ENCODE data around the gene RTEL1.
A peak's percentile ranks its signal among the peaks of the same experiment; 100 is the strongest.
"Not testable (repeated sequence)": the region's sequence is repeated elsewhere in the genome, so short reads cannot be mapped to it uniquely, and the experiment has no call there.

RTEL1 gene

DNA sequence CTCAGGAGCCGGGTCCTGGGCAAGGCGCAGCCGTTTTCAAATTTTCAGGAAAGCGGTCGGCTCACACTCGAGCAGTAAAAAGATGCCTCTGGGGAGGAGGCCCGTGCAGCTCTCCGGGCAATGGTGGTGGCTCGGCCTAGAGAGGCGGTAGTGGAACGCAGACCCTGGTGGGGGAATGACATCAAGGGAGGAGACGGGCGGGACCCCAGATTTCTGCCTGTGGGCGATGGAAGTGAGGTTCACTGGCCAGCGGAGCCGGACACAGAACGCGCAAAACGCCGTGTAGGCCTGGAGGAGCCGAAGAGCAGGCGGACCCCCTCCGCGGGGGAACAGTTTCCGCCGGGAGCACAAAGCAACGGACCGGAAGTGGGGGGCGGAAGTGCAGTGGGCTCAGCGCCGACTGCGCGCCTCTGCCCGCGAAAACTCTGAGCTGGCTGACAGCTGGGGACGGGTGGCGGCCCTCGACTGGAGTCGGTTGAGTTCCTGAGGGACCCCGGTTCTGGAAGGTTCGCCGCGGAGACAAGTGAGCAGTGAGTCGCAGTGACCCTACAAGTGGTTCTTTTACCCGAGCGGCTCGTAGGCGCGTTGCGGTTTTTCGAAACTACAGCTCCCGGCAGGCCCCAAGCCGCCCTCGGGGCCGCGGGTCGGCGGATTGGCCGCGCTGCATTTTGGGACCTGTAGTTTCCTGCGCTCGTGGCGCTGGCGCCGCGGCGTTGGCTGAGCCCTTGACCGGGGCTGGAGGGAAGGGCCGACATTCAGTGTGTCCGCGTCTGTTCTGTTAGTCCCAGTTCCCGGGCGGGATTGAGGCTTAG is at the start of gene RTEL1:
Gene RTEL1 (plus strand): TSS at position 376 of the 812 bp plus-strand sequence. CDS start 1,091 bp downstream, outside the sequence.
- peak; percentile 87 to 93 for DNase-seq

DNA sequence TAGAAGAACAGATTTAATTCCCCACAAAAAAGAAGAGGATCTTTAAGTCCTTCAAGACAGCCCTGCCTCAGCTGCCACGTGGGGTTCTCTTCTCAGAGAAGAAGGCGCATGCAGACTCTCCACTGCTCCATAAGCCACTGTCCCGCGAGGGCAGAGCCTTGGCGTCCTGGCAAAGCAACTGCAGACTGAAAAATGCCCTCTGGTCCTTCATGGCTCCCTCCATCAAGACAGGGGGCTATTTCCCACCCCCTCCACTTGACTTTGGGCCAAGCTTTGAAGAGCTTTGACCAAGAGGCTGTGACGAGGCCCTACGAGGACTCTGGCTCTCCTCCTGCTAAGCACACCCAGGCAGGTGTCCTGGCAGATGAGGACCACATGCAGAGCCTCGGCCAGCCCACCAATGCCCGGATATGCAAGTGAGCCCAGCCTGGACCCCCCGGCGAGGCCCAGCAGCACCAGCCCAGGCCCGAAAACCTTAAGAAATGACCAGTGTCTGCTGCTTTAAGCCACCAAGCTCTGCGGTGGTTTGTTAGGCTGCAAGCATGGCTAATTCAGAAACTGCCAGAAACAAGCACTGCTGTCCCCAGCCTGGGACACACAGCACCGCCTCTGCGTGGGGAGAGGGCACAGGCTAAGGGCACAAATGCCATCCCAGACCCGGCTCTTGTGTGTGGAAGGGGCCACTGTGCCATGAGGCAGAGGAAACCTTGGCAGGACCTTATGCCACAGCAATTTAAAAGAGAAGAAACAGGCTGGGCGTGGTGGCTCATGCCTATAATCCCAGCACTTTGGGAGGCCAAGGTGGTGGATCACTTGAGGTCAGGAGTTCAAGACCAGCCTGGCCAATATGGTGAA is 47.3 kb upstream of the RTEL1 start:
- DNase-seq, result no peak

- no peak for DNase-seq
Measured at GRCh38 chr20:63611646-63612045, 46.5 kb upstream of the RTEL1 start.

- peak in 1 of 2 donors; percentile 44 for DNase-seq
Measured at GRCh38 chr20:63612276-63612931, 45.7 kb upstream of the RTEL1 start.

DNA sequence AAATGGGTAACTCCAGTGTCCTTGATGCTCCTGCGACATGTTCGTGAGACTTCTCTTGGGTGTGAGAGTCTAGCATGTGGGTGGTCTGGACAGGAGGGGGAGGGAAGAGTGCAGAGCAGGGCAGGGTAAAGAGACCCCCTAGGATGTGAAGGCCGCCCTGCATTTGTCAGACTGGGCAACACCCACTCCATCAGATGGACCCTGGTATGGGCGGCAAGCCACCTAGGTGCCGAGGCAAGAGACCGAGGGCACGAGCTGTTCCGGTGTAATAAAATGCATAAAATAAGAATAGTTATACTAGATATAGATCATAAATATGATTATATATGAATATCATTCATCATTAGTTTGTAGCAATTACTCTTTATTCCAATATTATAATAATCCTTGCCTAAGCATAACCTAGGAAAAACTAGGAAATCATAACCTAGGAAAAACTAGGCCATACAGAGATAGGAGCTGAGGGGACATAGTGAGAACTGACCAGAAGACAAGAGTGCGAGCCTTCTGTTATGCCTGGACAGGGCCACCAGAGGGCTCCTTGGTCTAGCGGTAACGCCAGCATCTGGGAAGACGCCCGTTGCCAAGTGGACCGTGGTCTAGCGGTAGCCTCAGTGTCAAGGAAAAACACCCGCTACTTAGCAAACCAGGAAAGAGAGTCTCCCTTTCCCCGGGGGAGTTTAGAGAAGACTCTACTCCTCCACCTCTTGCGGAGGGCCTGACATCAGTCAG is 44.1 kb upstream of the RTEL1 start:
- not testable (repeated sequence) for DNase-seq

DNA sequence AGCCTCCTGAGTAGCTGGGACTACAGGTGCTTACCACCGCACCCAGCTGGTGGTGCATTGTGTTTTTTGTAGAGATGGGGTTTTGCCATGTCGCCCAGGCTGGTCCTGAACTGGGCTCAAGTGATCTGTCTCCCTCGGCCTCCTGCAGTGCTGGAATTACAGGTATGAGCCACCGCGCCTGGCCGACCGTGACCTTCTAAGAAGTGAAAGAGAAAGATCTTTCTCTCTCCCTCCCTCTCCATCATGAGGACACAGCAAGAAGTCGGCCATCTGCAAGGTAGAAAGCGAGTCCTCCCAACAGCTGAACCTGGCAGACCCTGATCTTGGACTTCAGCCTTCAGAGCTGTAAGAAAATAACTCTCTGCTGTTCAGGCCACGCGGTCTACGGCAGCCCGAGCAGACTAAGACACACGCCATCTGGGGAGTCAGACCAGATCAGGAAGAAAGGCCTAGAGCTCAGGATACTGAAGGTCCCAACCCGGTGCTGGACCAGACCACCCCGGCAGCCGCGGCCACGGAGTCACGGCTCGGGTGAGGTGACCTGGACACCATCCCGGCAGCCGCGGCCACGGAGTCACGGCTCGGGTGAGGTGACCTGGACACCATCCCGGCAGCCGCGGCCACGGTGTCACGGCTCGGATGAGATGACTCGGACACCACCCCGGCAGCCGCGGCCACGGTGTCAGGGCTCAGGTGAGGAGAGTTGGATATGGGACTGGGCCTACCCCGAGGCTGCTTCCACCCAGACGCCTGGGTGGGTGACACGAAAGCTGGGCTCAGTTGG is 40.8 kb upstream of the RTEL1 start:
- DNase-seq, result no peak

DNA sequence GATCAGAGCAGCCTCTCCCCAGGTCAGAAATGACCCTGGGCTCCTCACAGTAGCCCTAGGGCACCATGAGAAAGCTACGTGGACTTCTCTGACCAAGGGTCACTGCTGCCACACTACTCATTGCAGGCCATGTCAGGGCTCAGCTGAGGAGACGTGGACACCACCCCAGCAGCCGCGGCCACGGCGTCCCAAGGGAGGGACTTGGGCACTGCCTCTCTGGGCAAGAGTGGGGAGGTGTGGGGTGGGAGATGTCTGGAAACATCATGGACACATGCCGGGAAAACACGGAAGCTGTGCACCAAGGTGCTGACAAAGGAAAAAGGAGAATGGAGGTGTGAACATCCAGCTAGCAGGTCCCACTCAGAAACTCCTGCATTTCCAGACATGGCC is 40.2 kb upstream of the RTEL1 start:
- DNase-seq, result no peak

- no peak for DNase-seq
Measured at GRCh38 chr20:63618291-63618980, 39.7 kb upstream of the RTEL1 start.

- no peak for DNase-seq
Measured at GRCh38 chr20:63619086-63619485, 39.0 kb upstream of the RTEL1 start.

DNA sequence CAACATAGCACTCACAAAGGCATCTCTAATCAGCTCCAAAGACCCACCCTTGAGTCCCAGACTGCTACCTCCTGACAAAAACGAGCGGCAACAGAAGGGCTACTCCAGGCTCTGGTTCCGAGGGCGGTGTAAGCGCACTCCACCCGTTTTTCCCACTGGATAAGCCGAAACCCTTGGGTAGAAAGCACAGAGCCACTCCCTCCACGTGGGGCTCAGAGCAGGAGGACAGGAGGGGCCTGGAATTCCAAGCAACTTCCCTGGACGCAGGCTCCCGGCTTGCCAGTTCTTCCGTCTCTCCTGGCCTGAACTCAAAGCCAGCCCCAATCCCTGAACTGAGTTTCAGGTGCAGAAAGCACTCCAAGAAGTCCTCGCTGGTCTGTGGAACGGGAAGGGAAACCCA is 38.6 kb upstream of the RTEL1 start:
- no peak for DNase-seq

DNA sequence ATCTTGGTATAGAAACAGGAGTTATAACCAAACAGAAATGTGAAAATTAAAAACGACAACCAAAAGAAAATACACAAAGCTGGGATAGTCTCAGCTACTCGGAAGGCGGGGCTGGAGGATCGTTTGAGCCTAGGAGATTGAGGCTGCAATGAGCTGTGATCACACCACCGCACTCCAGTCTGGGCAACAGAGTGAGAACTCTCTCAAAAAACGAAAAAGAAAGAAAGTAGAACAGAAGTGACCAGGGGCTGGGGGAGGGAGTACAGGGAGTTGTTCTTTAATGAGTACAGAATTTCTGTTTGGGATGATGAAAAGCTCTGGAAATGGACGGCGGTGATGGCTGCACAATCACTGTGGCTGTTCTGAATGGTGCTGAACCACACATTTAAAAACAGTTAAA is 37.1 kb upstream of the RTEL1 start:
- DNase-seq, result no peak

DNA sequence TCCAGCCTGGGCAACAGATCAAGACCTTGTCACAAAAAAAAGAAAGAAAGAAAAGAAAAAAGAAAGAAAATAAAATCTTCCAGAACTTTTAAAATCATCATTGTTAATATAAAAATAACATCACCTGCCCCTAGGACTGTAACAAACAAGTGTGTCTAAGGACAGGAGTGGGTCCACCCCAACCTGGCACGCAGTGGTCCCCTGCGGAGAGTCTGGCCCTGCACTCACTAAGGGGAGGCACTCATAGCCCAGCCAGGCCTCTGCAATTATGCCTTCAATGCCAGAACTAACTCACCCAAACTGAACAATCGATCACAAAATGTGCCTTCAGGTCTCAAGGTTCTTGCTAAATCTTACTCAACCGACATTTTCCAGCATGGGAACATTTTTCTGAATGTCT is 36.0 kb upstream of the RTEL1 start:
- DNase-seq, result no peak

DNA sequence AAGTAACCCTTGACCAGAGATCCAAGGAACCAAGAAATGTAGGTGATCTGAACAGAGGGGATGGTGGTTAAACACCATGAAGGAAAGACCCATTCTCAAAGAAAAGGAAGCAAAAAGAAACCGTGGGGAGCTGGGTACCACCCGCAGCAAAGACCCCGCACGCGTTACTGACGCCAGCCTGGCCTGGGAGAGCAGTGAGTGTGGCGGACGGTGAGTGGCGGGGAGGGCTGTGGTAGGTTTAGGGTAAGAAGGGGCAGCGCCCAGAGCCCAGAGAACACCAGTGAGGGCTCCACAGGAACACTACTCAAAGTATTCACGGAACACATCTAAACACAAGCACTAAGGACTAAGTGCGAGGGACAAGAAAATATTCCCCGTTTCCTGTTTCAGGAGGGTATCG is 35.4 kb upstream of the RTEL1 start:
- DNase-seq, result no peak

DNA sequence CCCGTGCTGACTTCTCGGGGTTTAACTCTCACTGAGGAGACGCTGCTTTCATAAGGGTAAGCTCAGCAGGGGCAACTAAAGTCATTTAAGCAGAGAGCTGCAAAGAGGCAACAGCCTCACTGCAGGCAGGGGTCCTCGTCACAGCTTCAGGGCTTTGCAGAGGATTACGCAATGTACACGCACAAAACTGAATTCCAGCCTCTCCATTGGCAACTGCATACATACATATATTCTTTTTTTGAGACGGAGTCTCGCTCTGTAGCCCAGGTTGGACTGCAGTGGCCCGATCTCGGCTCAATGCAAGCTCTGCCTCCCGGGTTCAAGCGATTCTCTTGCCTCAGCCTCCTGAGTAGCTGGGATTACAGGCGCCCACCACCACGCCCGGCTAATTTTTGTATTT is 33.6 kb upstream of the RTEL1 start:
- DNase-seq, result no peak

DNA sequence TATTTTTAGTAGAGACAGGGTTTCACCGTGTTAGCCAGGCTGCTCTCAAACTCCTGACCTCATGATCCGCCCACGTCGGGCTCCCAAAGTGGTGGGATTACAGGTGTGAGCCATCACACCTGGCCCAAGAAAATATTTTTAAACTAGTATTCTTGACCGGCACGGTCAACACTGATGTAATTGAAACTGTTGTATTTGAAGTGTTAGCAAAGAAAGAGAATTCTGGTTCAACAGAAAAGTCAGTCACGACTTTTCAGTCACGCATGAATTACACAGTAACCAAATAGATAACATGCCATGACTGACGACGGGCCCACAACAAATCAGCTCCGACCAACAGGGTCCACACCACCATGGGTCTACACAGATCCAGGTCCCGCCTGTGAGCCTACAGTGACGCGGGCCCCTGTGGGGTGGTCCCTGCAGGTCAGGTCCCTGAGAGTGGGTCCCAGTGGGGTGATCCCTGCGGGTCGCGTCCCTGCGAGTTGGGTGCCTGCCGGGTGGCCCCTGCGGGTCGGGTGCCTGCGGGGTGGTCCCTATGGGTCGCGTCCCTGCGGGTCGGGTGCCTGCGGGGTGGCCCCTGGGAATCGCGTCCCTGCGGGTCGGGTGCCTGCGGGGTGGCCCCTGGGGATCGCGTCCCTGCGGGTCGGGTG is 32.2 kb upstream of the RTEL1 start:
- DNase-seq, result no peak

DNA sequence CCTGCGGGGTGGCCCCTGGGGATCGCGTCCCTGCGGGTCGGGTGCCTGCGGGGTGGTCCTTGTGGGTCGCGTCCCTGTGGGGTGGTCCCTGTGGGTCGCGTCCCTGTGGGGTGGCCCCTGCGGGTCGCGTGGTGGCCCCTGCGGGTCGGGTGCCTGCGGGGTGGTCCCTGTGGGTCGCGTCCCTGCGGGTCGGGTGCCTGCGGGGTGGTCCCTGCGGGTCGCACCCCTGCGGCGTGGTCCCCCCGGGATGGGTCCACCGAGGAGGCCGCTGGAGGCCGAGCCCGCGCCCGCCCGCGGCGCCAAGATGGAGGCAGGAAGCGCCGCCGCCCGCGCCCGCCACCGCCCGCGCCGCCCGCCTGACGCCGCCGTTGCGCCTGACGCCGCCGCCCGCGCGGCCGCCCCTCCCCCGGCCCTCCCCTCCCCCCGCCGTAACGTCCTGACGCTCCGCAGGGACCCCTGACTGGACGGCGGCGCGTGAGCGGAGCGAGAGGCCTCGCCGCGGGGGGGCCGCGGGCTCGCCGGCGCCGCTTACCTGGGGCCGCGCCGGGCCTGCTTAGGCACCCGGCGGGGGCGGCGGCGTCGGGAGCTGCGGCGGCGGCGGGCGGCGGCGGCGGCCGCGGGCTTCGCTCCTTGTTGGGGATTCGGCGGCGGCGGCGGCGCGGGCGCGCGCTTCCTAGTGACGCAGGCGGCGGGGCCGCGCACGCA is 31.5 kb upstream of the RTEL1 start, which contains the start of gene GMEB2:
Gene GMEB2 (minus strand): TSS at position 678 of the 705 bp plus-strand sequence. CDS start 7,704 bp downstream, outside the sequence.
- peak; percentile 49 to 80 for DNase-seq

GRCh38 chr20:63627129-63627750 is 30.9 kb upstream of the RTEL1 start:
- peak; percentile 84 to 88 for DNase-seq

- DNase-seq, result no peak
Measured at GRCh38 chr20:63627751-63628245, 30.3 kb upstream of the RTEL1 start.

Measured in bone marrow (tissue), 2 donors.